ENCODE results near the gene CCDC18. TPM values are rescaled to one million over a fixed set of nuclear protein-coding genes. Genes with fewer than 3 reads are reported as not detected.

The CCDC18 gene
- total RNA-seq, 1 donor from 2014 or later = 3.4 TPM

- no peaks in the 10 kb centered on the region for H3K27me3 ChIP-seq (ENCODE audit: control insufficient read depth, insufficient read depth, low read length)
- FAIRE-seq (no peak), DNase-seq (ENCODE audit: low read depth) (no peak)
- peaks cover 3% of the 10 kb centered on the region for H3K36me3 ChIP-seq (ENCODE audit: control insufficient read depth, insufficient read depth, low read length)
- no peak for TF ChIP-seq CTCF (IDR thresholded peaks at IDR 0.05; ENCODE audit: insufficient read depth, low read length, severe bottlenecking)
- H3K4me3 ChIP-seq (ENCODE audit: low read depth, low read length) = no peak overlapping the region
Observed at GRCh38 chr1:93199150-93199549, 18.6 kb downstream of the CCDC18 start.

GRCh38 chr1:93200086-93200620 lies 19.6 kb downstream of the CCDC18 start:
- DNase-seq (ENCODE audit: low read depth) (no peak), FAIRE-seq (no peak)

GRCh38 chr1:93200714-93201113 lies 20.2 kb downstream of the CCDC18 start:
- DNase-seq (ENCODE audit: low read depth) (no peak), FAIRE-seq (no peak)
- peaks cover 3% of the 10 kb centered on the region for H3K36me3 ChIP-seq (ENCODE audit: control insufficient read depth, insufficient read depth, low read length)
- no peak for TF ChIP-seq CTCF (IDR thresholded peaks at IDR 0.05; ENCODE audit: insufficient read depth, low read length, severe bottlenecking)
- no peak overlapping the region for H3K4me3 ChIP-seq (ENCODE audit: low read depth, low read length)
- no peaks in the 10 kb centered on the region for H3K27me3 ChIP-seq (ENCODE audit: control insufficient read depth, insufficient read depth, low read length)

More at GRCh38 chr1:93200086-93200620, 19.6 kb downstream of the CCDC18 start:
- TF ChIP-seq CTCF (IDR thresholded peaks at IDR 0.05; ENCODE audit: insufficient read depth, low read length, severe bottlenecking) = no peak
- H3K4me3 ChIP-seq (ENCODE audit: low read depth, low read length) = no peak overlapping the region
- peaks cover 3% of the 10 kb centered on the region for H3K36me3 ChIP-seq (ENCODE audit: control insufficient read depth, insufficient read depth, low read length)
- H3K27me3 ChIP-seq (ENCODE audit: control insufficient read depth, insufficient read depth, low read length) = no peaks in the 10 kb centered on the region

- Histone ChIP-seq H3K4me3 (ENCODE audit: low read depth, low read length) (no peak overlapping the region), H3K27me3 (ENCODE audit: control insufficient read depth, insufficient read depth, low read length) (no peaks in the 10 kb centered on the region), H3K36me3 (ENCODE audit: control insufficient read depth, insufficient read depth, low read length) (peaks cover 4% of the 10 kb centered on the region)
- DNase-seq (ENCODE audit: low read depth) = no peak
- TF ChIP-seq CTCF (IDR thresholded peaks at IDR 0.05; ENCODE audit: insufficient read depth, low read length, severe bottlenecking) = no peak
- no peak for FAIRE-seq
Observed at GRCh38 chr1:93205892-93206566, 25.5 kb downstream of the CCDC18 start.

- H3K4me3 ChIP-seq (ENCODE audit: low read depth, low read length) = no peak overlapping the region
- FAIRE-seq = no peak
Observed at GRCh38 chr1:93206567-93206954, 26.0 kb downstream of the CCDC18 start.

More at GRCh38 chr1:93206567-93206954, 26.0 kb downstream of the CCDC18 start:
- no peaks in the 10 kb centered on the region for H3K27me3 ChIP-seq (ENCODE audit: control insufficient read depth, insufficient read depth, low read length)
- no peak for TF ChIP-seq CTCF (IDR thresholded peaks at IDR 0.05; ENCODE audit: insufficient read depth, low read length, severe bottlenecking)
- DNase-seq (ENCODE audit: low read depth) = no peak
- peaks cover 4% of the 10 kb centered on the region for H3K36me3 ChIP-seq (ENCODE audit: control insufficient read depth, insufficient read depth, low read length)
